WTC11 (cell line): ENCODE results near the gene SLC16A9. TPM values are rescaled to one million over a fixed set of nuclear protein-coding genes. Genes with fewer than 3 reads are reported as not detected.
A peak's percentile ranks its signal among the peaks of the same experiment; 100 is the strongest.
"Not testable (repeated sequence)": the region's sequence is repeated elsewhere in the genome, so short reads cannot be mapped to it uniquely, and the experiment has no call there.

Experiments used
- ATAC-seq: fragments of 200-7000 bp; cut with Tn5 transposase; 2 replicates; pipeline ENCODE4 v1.10.0; 2021; ENCODE audit warnings: mild to moderate bottlenecking, moderate library complexity
- CTCF ChIA-PET: fragments of 300-600 bp; sonication (Branson Sonifier 250); formaldehyde crosslinking; loops from one replicate; lab custom pipeline; 2021; ENCODE audit warnings: antibody characterized with exemption; lab: Charles Lee
- POLR2A ChIA-PET: fragments of 350-600 bp; sonication (Branson Sonifier 250); formaldehyde crosslinking; loops from one replicate; lab custom pipeline; 2021; ENCODE audit warnings: antibody characterized with exemption; lab: Charles Lee
- DNase-seq: peaks from one replicate; pipeline ENCODE4 v3.0.0; 2021; ENCODE audit warnings: low spot score
- H3K27ac Mint-ChIP-seq: 2 replicates; pipeline ENCODE4 v1.8.0; 2021; ENCODE audit warnings: mixed read lengths
- H3K27me3 Mint-ChIP-seq: 2 replicates; pipeline ENCODE4 v1.8.0; 2021; ENCODE audit warnings: low read depth, mild to moderate bottlenecking, moderate library complexity, mixed read lengths
- H3K36me3 Mint-ChIP-seq: 2 replicates; pipeline ENCODE4 v1.8.0; 2021; ENCODE audit warnings: mixed read lengths
- H3K4me1 Mint-ChIP-seq: 2 replicates; pipeline ENCODE4 v1.8.0; 2022; ENCODE audit warnings: mixed read lengths
- H3K4me3 Mint-ChIP-seq: 2 replicates; pipeline ENCODE4 v1.8.0; 2021; ENCODE audit warnings: mild to moderate bottlenecking, moderate library complexity, mixed read lengths
- H3K9me3 Mint-ChIP-seq: 2 replicates; pipeline ENCODE4 v1.8.0; 2021; ENCODE audit warnings: mixed read lengths
- CREB1 ChIP-seq: sonication (generic); formaldehyde crosslinking; IDR thresholded peaks from 2 replicates; pipeline ENCODE4 v1.8.0; 2023; ENCODE audit warnings: mild to moderate bottlenecking, missing genetic modification reagents
- ESRRA ChIP-seq: sonication (generic); formaldehyde crosslinking; IDR thresholded peaks from 2 replicates; pipeline ENCODE4 v1.8.1; 2022; ENCODE audit warnings: mild to moderate bottlenecking, missing genetic modification reagents, borderline replicate concordance
- IRF2 ChIP-seq: sonication (generic); formaldehyde crosslinking; IDR thresholded peaks from 2 replicates; pipeline ENCODE4 v1.8.0; 2022; ENCODE audit warnings: low read depth, missing genetic modification reagents, borderline replicate concordance
- SP1 ChIP-seq: sonication (generic); formaldehyde crosslinking; conservative IDR thresholded peaks from 2 replicates; pipeline ENCODE4 v1.8.1; 2022; ENCODE audit warnings: missing genetic modification reagents
- TCF7 ChIP-seq: sonication (generic); formaldehyde crosslinking; IDR thresholded peaks from 2 replicates; pipeline ENCODE4 v1.8.0; 2022; ENCODE audit warnings: mild to moderate bottlenecking, low read depth, missing genetic modification reagents, moderate library complexity
- ZNF423 ChIP-seq: fragments of 250-450 bp; sonication (Bioruptor Pico); IDR thresholded peaks from 2 replicates; pipeline ENCODE4 v2.1.2; 2022; ENCODE audit warnings: mild to moderate bottlenecking, moderate library complexity
- ZNF671 ChIP-seq: fragments of 250-450 bp; sonication (Bioruptor Pico); IDR thresholded peaks from 2 replicates; pipeline ENCODE4 v1.8.0; 2021; ENCODE audit warnings: mild to moderate bottlenecking
- total RNA-seq: library from RNA; stranded (reverse); gene quantifications from 3 replicates; pipeline ENCODE4 v1.2.3, GENCODE V29; 2021
- TF ChIP-seq, protein P1 (sequence below): fragments of 250-450 bp; sonication (Bioruptor Pico); IDR thresholded peaks from 2 replicates; pipeline ENCODE4 v1.9.0; 2021; ENCODE audit warnings: moderate library complexity, mild to moderate bottlenecking, inconsistent platforms, borderline replicate concordance
- TF ChIP-seq, protein P2 (sequence below): sonication (generic); formaldehyde crosslinking; IDR thresholded peaks from 2 replicates; pipeline ENCODE4 v1.8.1; 2022; ENCODE audit warnings: missing genetic modification reagents, borderline replicate concordance
- TF ChIP-seq, protein P3 (sequence below): sonication (generic); formaldehyde crosslinking; IDR thresholded peaks from 2 replicates; pipeline ENCODE4 v1.8.1; 2023; ENCODE audit warnings: mild to moderate bottlenecking, missing genetic modification reagents, moderate library complexity
- TF ChIP-seq, protein P4 (sequence below): fragments of 250-450 bp; sonication (Bioruptor Pico); IDR thresholded peaks from 2 replicates; pipeline ENCODE4 v1.8.0; 2021; ENCODE audit warnings: mild to moderate bottlenecking
- TF ChIP-seq, protein P5 (sequence below): sonication (generic); formaldehyde crosslinking; IDR thresholded peaks from 2 replicates; pipeline ENCODE4 v1.8.1; 2023; ENCODE audit warnings: mild to moderate bottlenecking, missing genetic modification reagents, moderate library complexity
- TF ChIP-seq, protein P6 (sequence below): sonication (generic); formaldehyde crosslinking; IDR thresholded peaks from 2 replicates; pipeline ENCODE4 v1.8.1; 2022; ENCODE audit warnings: low read depth, mild to moderate bottlenecking, moderate library complexity, missing genetic modification reagents, borderline replicate concordance
- TF ChIP-seq, protein P7 (sequence below): sonication (generic); formaldehyde crosslinking; IDR thresholded peaks from 2 replicates; pipeline ENCODE4 v1.8.0; 2022; ENCODE audit warnings: mild to moderate bottlenecking, missing genetic modification reagents
- TF ChIP-seq, protein P8 (sequence below): fragments of 250-450 bp; sonication (Bioruptor Pico); IDR thresholded peaks from 2 replicates; pipeline ENCODE4 v2.1.2; 2022; ENCODE audit warnings: mild to moderate bottlenecking, moderate library complexity
- TF ChIP-seq, protein P9 (sequence below): fragments of 250-450 bp; sonication (Bioruptor Pico); conservative IDR thresholded peaks from 2 replicates; pipeline ENCODE4 v1.9.0; 2021; ENCODE audit warnings: mild to moderate bottlenecking

Gene SLC16A9
- total RNA-seq, 1 experiment from 2014 or later = 4.0 TPM

DNA sequence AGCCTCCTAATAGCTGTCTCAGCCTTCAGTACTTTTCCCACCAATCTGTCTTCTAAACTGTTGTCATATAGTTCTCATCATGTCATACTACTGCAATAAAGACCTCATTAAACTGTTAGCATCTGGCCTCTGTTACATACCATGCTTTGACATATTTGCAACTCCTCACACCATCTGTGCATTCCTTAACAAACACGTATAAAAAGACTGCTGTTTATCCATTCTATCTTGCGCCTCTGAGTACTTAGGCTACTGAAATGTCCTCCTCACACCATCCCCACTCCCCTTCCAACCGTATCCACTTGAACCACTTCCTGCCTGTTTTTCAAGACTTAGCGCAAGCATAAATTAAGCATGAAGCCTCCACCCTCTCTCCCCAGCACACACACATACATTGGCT lies 41.6 kb downstream of the SLC16A9 start:
- H3K9me3 Mint-ChIP-seq = 0 out of 2 replicates have a peak, but pooled peaks cover 3% of the 10 kb centered on the region
- CTCF ChIA-PET = no interaction called here
- H3K27me3 Mint-ChIP-seq = no peaks in the 10 kb centered on the region
- H3K36me3 Mint-ChIP-seq = peaks cover 3% of the 10 kb centered on the region; the same call in 1 of the 2 replicates
- no peak overlapping the region for H3K4me3 Mint-ChIP-seq
- H3K4me1 Mint-ChIP-seq = peaks cover 6% of the 10 kb centered on the region; the same call in 1 of the 2 replicates
- DNase-seq (no peak), ATAC-seq (no peak; the same call in 1 of the 2 replicates)
- POLR2A ChIA-PET = no interaction called here
- H3K27ac Mint-ChIP-seq = peak overlapping the region; percentile 19; the same call in 1 of the 2 replicates
- TF ChIP-seq, protein P1, sequence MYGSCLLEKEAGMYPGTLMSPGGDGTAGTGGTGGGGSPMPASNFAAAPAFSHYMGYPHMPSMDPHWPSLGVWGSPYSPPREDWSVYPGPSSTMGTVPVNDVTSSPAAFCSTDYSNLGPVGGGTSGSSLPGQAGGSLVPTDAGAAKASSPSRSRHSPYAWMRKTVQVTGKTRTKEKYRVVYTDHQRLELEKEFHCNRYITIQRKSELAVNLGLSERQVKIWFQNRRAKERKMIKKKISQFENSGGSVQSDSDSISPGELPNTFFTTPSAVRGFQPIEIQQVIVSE (CRISPR knock-in tag) = peak; percentile 59; the same call in 1 of the 2 replicates
- TF ChIP-seq, protein P2, sequence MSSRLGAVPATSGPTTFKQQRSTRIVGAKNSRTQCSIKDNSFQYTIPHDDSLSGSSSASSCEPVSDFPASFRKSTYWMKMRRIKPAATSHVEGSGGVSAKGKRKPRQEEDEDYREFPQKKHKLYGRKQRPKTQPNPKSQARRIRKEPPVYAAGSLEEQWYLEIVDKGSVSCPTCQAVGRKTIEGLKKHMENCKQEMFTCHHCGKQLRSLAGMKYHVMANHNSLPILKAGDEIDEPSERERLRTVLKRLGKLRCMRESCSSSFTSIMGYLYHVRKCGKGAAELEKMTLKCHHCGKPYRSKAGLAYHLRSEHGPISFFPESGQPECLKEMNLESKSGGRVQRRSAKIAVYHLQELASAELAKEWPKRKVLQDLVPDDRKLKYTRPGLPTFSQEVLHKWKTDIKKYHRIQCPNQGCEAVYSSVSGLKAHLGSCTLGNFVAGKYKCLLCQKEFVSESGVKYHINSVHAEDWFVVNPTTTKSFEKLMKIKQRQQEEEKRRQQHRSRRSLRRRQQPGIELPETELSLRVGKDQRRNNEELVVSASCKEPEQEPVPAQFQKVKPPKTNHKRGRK = no peak

DNA sequence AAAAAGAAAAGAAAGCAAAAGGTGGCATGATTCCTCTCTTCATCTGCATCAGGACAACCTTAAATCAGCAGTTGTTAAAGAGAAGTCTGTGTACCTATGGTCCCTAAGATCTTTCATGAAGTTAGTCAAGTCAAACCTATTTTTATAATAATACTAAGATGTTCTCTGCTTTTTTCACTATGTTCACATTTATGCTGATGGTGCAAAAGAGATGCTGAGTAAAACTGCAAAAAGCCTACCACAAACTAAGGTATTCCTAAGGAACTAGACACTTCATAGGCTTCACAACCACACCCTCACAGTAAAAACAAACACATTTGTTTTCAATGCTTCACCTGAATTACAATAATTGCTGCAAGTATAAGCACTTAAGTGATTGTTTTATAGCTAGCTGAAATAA lies 43.3 kb downstream of the SLC16A9 start:
- POLR2A ChIA-PET = no interaction called here
- no peak overlapping the region for H3K4me3 Mint-ChIP-seq

DNA sequence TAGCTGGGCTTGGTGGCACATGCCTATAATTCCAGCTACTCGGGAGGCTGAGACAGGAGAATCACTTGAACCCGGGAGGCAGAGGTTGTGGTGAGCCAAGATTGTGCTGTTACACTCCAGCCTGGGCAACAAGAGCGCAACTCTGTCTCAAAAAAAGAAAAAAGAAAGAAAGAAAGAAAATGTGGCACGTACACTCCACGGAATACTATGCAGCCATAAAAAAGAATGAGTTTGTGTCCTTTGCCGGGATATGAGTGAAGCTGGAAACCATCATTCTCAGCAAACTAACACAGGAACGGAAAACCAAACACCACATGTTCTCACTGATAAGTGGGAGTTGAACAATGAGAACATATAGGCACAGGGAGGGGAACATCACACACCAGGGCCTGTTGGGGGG lies 46.4 kb downstream of the SLC16A9 start:
- H3K36me3 Mint-ChIP-seq = peaks cover 14% of the 10 kb centered on the region
- not testable (repeated sequence) for ATAC-seq

More for the DNA sequence above, 43.3 kb downstream of the SLC16A9 start:
- TF ChIP-seq, protein P3, sequence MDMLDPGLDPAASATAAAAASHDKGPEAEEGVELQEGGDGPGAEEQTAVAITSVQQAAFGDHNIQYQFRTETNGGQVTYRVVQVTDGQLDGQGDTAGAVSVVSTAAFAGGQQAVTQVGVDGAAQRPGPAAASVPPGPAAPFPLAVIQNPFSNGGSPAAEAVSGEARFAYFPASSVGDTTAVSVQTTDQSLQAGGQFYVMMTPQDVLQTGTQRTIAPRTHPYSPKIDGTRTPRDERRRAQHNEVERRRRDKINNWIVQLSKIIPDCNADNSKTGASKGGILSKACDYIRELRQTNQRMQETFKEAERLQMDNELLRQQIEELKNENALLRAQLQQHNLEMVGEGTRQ (CRISPR knock-in tag) = no peak
- TF ChIP-seq, protein P4, sequence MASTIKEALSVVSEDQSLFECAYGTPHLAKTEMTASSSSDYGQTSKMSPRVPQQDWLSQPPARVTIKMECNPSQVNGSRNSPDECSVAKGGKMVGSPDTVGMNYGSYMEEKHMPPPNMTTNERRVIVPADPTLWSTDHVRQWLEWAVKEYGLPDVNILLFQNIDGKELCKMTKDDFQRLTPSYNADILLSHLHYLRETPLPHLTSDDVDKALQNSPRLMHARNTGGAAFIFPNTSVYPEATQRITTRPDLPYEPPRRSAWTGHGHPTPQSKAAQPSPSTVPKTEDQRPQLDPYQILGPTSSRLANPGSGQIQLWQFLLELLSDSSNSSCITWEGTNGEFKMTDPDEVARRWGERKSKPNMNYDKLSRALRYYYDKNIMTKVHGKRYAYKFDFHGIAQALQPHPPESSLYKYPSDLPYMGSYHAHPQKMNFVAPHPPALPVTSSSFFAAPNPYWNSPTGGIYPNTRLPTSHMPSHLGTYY (CRISPR knock-in tag) = no peak
- TF ChIP-seq, protein P5, sequence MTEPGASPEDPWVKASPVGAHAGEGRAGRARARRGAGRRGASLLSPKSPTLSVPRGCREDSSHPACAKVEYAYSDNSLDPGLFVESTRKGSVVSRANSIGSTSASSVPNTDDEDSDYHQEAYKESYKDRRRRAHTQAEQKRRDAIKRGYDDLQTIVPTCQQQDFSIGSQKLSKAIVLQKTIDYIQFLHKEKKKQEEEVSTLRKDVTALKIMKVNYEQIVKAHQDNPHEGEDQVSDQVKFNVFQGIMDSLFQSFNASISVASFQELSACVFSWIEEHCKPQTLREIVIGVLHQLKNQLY (CRISPR knock-in tag) = no peak
- TF ChIP-seq SP1 (CRISPR knock-in tag) = no peak
- TF ChIP-seq, protein P6, sequence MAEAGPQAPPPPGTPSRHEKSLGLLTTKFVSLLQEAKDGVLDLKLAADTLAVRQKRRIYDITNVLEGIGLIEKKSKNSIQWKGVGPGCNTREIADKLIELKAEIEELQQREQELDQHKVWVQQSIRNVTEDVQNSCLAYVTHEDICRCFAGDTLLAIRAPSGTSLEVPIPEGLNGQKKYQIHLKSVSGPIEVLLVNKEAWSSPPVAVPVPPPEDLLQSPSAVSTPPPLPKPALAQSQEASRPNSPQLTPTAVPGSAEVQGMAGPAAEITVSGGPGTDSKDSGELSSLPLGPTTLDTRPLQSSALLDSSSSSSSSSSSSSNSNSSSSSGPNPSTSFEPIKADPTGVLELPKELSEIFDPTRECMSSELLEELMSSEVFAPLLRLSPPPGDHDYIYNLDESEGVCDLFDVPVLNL = no peak
- TF ChIP-seq CREB1 (CRISPR knock-in tag) = no peak
- no peak for TF ChIP-seq ESRRA
- TF ChIP-seq, protein P7, sequence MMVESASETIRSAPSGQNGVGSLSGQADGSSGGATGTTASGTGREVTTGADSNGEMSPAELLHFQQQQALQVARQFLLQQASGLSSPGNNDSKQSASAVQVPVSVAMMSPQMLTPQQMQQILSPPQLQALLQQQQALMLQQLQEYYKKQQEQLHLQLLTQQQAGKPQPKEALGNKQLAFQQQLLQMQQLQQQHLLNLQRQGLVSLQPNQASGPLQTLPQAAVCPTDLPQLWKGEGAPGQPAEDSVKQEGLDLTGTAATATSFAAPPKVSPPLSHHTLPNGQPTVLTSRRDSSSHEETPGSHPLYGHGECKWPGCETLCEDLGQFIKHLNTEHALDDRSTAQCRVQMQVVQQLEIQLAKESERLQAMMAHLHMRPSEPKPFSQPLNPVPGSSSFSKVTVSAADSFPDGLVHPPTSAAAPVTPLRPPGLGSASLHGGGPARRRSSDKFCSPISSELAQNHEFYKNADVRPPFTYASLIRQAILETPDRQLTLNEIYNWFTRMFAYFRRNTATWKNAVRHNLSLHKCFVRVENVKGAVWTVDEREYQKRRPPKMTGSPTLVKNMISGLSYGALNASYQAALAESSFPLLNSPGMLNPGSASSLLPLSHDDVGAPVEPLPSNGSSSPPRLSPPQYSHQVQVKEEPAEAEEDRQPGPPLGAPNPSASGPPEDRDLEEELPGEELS (CRISPR knock-in tag) = no peak
- no peak for TF ChIP-seq TCF7 (CRISPR knock-in tag)
- no peak for TF ChIP-seq IRF2 (CRISPR knock-in tag)
- TF ChIP-seq, protein P8, sequence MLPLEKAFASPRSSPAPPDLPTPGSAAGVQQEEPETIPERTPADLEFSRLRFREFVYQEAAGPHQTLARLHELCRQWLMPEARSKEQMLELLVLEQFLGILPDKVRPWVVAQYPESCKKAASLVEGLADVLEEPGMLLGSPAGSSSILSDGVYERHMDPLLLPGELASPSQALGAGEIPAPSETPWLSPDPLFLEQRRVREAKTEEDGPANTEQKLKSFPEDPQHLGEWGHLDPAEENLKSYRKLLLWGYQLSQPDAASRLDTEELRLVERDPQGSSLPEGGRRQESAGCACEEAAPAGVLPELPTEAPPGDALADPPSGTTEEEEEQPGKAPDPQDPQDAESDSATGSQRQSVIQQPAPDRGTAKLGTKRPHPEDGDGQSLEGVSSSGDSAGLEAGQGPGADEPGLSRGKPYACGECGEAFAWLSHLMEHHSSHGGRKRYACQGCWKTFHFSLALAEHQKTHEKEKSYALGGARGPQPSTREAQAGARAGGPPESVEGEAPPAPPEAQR = no peak
- TF ChIP-seq, protein P9, sequence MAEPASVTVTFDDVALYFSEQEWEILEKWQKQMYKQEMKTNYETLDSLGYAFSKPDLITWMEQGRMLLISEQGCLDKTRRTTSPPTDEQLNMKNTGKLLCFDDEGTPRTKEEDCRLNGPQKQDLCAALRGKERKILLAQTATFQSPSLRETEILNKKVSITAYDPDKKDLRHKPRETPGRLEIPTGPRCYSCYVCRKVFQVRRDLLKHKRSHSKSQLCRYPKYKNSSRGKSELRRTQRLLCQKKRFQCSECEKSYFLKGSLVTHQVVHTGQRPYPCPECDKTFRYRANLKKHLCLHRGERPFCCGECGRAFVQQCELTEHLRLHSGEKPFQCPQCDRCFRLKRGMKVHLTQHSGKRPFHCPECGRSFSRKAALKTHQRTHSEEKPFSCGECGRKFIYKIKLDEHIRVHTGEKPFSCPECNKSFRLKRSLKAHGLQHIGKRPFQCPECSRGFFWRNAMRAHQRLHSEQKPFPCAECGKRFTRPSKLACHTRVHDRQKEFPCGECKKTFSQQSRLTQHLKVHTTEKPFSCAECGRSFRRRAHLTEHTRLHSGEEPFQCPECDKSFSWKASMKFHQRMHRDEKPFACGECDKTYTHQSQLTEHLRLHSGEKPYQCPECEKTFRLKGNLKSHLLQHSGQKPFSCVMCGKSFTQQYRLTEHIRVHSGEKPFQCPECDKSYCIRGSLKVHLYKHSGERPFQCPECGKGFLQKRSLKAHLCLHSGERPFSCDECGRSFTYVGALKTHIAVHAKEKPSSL (CRISPR knock-in tag) = no peak
- no peak for TF ChIP-seq ZNF423
- no peak for TF ChIP-seq ZNF671 (CRISPR knock-in tag)
- Mint-ChIP-seq H3K36me3 (peaks cover 10% of the 10 kb centered on the region), H3K4me1 (peaks cover 6% of the 10 kb centered on the region; the same call in 1 of the 2 replicates), H3K27ac (no peak overlapping the region), H3K27me3 (no peaks in the 10 kb centered on the region), H3K9me3 (0 out of 2 replicates have a peak, but pooled peaks cover 4% of the 10 kb centered on the region)
- ATAC-seq (no peak), DNase-seq (no peak)
- CTCF ChIA-PET = interaction anchor here (0.7 kb wide), 1 partner anchor 1268 kb away, joined by 3 read pairs; no protein-coding TSS in a partner anchor

More for the DNA sequence above, 46.4 kb downstream of the SLC16A9 start:
- CTCF ChIA-PET, H3K4me3 Mint-ChIP-seq, DNase-seq, H3K4me1 Mint-ChIP-seq, POLR2A ChIA-PET, H3K27ac Mint-ChIP-seq, H3K27me3 Mint-ChIP-seq: not testable (repeated sequence)
- peaks cover 13% of the 10 kb centered on the region for H3K9me3 Mint-ChIP-seq
